Measurements from ENCODE around the gene BCL11A. TPM values are rescaled to one million over a fixed set of nuclear protein-coding genes. Genes with fewer than 3 reads are reported as not detected.

Gene BCL11A
- total and polyA plus RNA-seq, 4 donors: 0.08 to 8.5 (median 0.47) TPM

DNA sequence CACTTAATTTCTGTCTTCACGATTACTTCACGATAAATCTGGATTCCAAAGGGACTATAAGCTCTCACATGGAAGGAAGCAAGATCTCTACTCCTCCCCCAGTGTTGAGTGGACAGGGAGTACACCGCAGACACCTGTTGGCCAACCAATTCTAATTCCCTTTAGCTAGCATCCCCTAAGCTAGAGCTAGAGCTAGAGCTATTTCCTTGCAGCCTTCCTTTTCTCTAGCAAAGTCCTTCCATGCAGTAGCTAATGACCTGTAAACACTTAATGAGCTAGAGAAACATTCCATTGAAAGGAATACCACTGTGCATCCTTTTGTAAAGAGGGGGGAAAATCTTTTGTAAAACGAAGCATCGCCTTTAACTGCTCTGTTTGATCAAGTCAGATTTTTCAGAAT, 56.5 kb downstream of the BCL11A start:
- Histone ChIP-seq H3K4me1 (ENCODE audit: control insufficient read depth in 4 of 4, insufficient read depth in 4 of 4, low read length in 3 of 4) (no peaks in the 10 kb centered on the region), H3K27me3 (ENCODE audit: control insufficient read depth in 4 of 4, insufficient read depth in 4 of 4, low read length in 3 of 4) (no peaks in the 10 kb centered on the region), H3K9ac (ENCODE audit: low read depth in 1 of 2, low read length in 2 of 2) (no peak overlapping the region), H3K27ac (ENCODE audit: low read depth in 1 of 2, low read length in 2 of 2) (no peak overlapping the region), H3K4me3 (ENCODE audit: low read depth in 1 of 3, low read length in 3 of 3) (no peak overlapping the region), H3K36me3 (ENCODE audit: control insufficient read depth in 4 of 4, insufficient read depth in 3 of 4, low read depth in 1 of 4, low read length in 3 of 4) (no peaks in the 10 kb centered on the region), H3K9me3 (ENCODE audit: control insufficient read depth in 4 of 4, low read length in 3 of 4) (no peaks in the 10 kb centered on the region)
- DNase-seq (ENCODE audit: low spot score): no peak
- 91% methylated on average over 5 of the region's 5 CpGs for WGBS
- no peak for TF ChIP-seq HNF4G (IDR thresholded peaks at IDR 0.05)
- no peak for TF ChIP-seq RXRA (IDR thresholded peaks at IDR 0.05)
- TF ChIP-seq, protein P1, sequence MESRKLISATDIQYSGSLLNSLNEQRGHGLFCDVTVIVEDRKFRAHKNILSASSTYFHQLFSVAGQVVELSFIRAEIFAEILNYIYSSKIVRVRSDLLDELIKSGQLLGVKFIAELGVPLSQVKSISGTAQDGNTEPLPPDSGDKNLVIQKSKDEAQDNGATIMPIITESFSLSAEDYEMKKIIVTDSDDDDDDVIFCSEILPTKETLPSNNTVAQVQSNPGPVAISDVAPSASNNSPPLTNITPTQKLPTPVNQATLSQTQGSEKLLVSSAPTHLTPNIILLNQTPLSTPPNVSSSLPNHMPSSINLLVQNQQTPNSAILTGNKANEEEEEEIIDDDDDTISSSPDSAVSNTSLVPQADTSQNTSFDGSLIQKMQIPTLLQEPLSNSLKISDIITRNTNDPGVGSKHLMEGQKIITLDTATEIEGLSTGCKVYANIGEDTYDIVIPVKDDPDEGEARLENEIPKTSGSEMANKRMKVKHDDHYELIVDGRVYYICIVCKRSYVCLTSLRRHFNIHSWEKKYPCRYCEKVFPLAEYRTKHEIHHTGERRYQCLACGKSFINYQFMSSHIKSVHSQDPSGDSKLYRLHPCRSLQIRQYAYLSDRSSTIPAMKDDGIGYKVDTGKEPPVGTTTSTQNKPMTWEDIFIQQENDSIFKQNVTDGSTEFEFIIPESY (IDR thresholded peaks at IDR 0.05): no peak
- TF ChIP-seq, protein P2, sequence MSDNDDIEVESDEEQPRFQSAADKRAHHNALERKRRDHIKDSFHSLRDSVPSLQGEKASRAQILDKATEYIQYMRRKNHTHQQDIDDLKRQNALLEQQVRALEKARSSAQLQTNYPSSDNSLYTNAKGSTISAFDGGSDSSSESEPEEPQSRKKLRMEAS (IDR thresholded peaks at IDR 0.05): no peak
- no peak for TF ChIP-seq NR2F2 (IDR thresholded peaks at IDR 0.05)
- no peak for TF ChIP-seq YY1 (IDR thresholded peaks at IDR 0.05)
- TF ChIP-seq JUND (IDR thresholded peaks at IDR 0.05): no peak

DNA sequence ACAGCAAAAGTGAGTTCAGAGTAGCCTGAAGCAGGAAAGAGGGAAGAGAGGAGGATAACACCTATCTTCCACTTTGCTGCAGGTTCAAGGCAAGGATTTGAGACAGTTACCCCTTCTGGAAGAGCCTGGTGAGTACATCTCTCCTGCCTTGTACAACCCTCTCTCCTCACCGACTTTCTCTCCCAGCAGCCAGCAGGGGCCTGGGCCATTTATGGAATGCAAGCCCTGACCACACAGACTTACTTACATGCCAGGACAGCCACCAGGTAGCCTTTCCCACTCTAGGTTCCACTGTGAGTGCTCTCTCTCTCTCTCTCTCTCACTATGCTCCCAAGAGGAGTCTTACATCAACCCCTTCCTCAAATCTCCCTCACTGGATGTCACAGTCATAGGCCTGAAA, 57.0 kb downstream of the BCL11A start:
- H3K36me3 ChIP-seq (ENCODE audit: control insufficient read depth in 4 of 4, insufficient read depth in 3 of 4, low read depth in 1 of 4, low read length in 3 of 4): no peaks in the 10 kb centered on the region
- H3K4me3 ChIP-seq (ENCODE audit: low read depth in 1 of 3, low read length in 3 of 3): no peak overlapping the region
- H3K9ac ChIP-seq (ENCODE audit: low read depth in 1 of 2, low read length in 2 of 2): no peak overlapping the region
- WGBS: 94% methylated on average over 1 of the region's 1 CpG
- H3K27me3 ChIP-seq (ENCODE audit: control insufficient read depth in 4 of 4, insufficient read depth in 4 of 4, low read length in 3 of 4): no peaks in the 10 kb centered on the region
- DNase-seq (ENCODE audit: low spot score): no peak
- H3K27ac ChIP-seq (ENCODE audit: low read depth in 1 of 2, low read length in 2 of 2): no peak overlapping the region
- no peaks in the 10 kb centered on the region for H3K9me3 ChIP-seq (ENCODE audit: control insufficient read depth in 4 of 4, low read length in 3 of 4)
- TF ChIP-seq, protein P3, sequence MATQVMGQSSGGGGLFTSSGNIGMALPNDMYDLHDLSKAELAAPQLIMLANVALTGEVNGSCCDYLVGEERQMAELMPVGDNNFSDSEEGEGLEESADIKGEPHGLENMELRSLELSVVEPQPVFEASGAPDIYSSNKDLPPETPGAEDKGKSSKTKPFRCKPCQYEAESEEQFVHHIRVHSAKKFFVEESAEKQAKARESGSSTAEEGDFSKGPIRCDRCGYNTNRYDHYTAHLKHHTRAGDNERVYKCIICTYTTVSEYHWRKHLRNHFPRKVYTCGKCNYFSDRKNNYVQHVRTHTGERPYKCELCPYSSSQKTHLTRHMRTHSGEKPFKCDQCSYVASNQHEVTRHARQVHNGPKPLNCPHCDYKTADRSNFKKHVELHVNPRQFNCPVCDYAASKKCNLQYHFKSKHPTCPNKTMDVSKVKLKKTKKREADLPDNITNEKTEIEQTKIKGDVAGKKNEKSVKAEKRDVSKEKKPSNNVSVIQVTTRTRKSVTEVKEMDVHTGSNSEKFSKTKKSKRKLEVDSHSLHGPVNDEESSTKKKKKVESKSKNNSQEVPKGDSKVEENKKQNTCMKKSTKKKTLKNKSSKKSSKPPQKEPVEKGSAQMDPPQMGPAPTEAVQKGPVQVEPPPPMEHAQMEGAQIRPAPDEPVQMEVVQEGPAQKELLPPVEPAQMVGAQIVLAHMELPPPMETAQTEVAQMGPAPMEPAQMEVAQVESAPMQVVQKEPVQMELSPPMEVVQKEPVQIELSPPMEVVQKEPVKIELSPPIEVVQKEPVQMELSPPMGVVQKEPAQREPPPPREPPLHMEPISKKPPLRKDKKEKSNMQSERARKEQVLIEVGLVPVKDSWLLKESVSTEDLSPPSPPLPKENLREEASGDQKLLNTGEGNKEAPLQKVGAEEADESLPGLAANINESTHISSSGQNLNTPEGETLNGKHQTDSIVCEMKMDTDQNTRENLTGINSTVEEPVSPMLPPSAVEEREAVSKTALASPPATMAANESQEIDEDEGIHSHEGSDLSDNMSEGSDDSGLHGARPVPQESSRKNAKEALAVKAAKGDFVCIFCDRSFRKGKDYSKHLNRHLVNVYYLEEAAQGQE (IDR thresholded peaks at IDR 0.05): no peak
- TF ChIP-seq TAF1 (conservative IDR thresholded peaks at IDR 0.05) (no peak), YY1 (IDR thresholded peaks at IDR 0.05) (no peak), RXRA (IDR thresholded peaks at IDR 0.05) (no peak)
- TF ChIP-seq, protein P1 (IDR thresholded peaks at IDR 0.05): no peak
- TF ChIP-seq, protein P2 (IDR thresholded peaks at IDR 0.05): no peak
- TF ChIP-seq, protein P4, sequence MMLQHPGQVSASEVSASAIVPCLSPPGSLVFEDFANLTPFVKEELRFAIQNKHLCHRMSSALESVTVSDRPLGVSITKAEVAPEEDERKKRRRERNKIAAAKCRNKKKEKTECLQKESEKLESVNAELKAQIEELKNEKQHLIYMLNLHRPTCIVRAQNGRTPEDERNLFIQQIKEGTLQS (IDR thresholded peaks at IDR 0.05): no peak
- no peaks in the 10 kb centered on the region for H3K4me1 ChIP-seq (ENCODE audit: control insufficient read depth in 4 of 4, insufficient read depth in 4 of 4, low read length in 3 of 4)

All from liver (tissue), 9 donors.